Hematopoietic multipotent progenitor cell treated with erythropoietin and hydrocortisone succinate and interleukin-3 and kit ligand, for 17 days (in vitro differentiated cells): ENCODE results near the gene LRRC4C.
A peak's percentile ranks its signal among the peaks of the same experiment; 100 is the strongest.

Source experiments
- DNase-seq: peaks from one replicate; pipeline ENCODE4 v3.0.0-alpha.2; 2015; ENCODE audit warnings: low spot score

The LRRC4C gene

GRCh38 chr11:41459465-41460401 is at the start of gene LRRC4C:
Gene LRRC4C, minus strand, starts transcription at chr11:41459652.
- DNase-seq, result no peak

GRCh38 chr11:41508121-41508520 is 48.7 kb upstream of the LRRC4C start:
- DNase-seq, result no peak

GRCh38 chr11:41499429-41499828 is 40.0 kb upstream of the LRRC4C start:
- no peak for DNase-seq

- no peak for DNase-seq
Observed at GRCh38 chr11:41498726-41499125, 39.3 kb upstream of the LRRC4C start.

GRCh38 chr11:41497974-41498373 is 38.5 kb upstream of the LRRC4C start:
- DNase-seq, result no peak

- no peak for DNase-seq
Observed at GRCh38 chr11:41494716-41495115, 35.3 kb upstream of the LRRC4C start.

GRCh38 chr11:41486424-41486823 is 27.0 kb upstream of the LRRC4C start:
- DNase-seq, result no peak

- DNase-seq, result no peak
Observed at GRCh38 chr11:41483956-41484355, 24.5 kb upstream of the LRRC4C start.

GRCh38 chr11:41479179-41479578 is 19.7 kb upstream of the LRRC4C start:
- DNase-seq, result no peak

GRCh38 chr11:41461057-41461681 is 1.7 kb upstream of the LRRC4C start:
- peak; percentile 4 for DNase-seq

- DNase-seq, result no peak
Observed at GRCh38 chr11:41458641-41459040, 811 bp downstream of the LRRC4C start.

- DNase-seq, result no peak
Observed at GRCh38 chr11:41458154-41458553, 1.3 kb downstream of the LRRC4C start.

- no peak for DNase-seq
Observed at GRCh38 chr11:41457216-41458014, 2.0 kb downstream of the LRRC4C start.

- no peak for DNase-seq
Observed at GRCh38 chr11:41456269-41456668, 3.2 kb downstream of the LRRC4C start.

- DNase-seq, result no peak
Observed at GRCh38 chr11:41451011-41451410, 8.4 kb downstream of the LRRC4C start.

GRCh38 chr11:41449483-41450050 is 9.9 kb downstream of the LRRC4C start:
- DNase-seq, result no peak

GRCh38 chr11:41446566-41446965 is 12.9 kb downstream of the LRRC4C start:
- DNase-seq, result no peak

- DNase-seq, result no peak
Observed at GRCh38 chr11:41446107-41446506, 13.3 kb downstream of the LRRC4C start.

- DNase-seq, result no peak
Observed at GRCh38 chr11:41437006-41437490, 22.4 kb downstream of the LRRC4C start.

GRCh38 chr11:41435531-41435930 is 23.9 kb downstream of the LRRC4C start:
- no peak for DNase-seq

- no peak for DNase-seq
Observed at GRCh38 chr11:41431784-41432183, 27.7 kb downstream of the LRRC4C start.

- no peak for DNase-seq
Observed at GRCh38 chr11:41419901-41420300, 39.6 kb downstream of the LRRC4C start.
